Measurements from ENCODE around the gene GSTCD. TPM values are rescaled to one million over a fixed set of nuclear protein-coding genes. Genes with fewer than 3 reads are reported as not detected.

GSTCD gene
- total RNA-seq, 1 donor from 2014 or later, result 14.0 TPM

GRCh38 chr4:105895583-105896460 lies 187.2 kb downstream of the GSTCD start:
- Mint-ChIP-seq H3K27me3 (ENCODE audit: unreplicated experiment) (peaks cover 21% of the 10 kb centered on the region), H3K27ac (ENCODE audit: unreplicated experiment) (no peak overlapping the region), H3K36me3 (ENCODE audit: low read depth, unreplicated experiment) (no peaks in the 10 kb centered on the region), H3K4me3 (ENCODE audit: unreplicated experiment) (peak overlapping the region; percentile 47), H3K4me1 (ENCODE audit: unreplicated experiment) (peaks cover 4% of the 10 kb centered on the region), H3K9me3 (ENCODE audit: unreplicated experiment) (no peaks in the 10 kb centered on the region)
- DNase-seq (ENCODE audit: low spot score), result peak; percentile 33
- peak; percentile 14 for TF ChIP-seq CTCF (IDR thresholded peaks at IDR 0.05; ENCODE audit: unreplicated experiment)

- no peak for TF ChIP-seq CTCF (IDR thresholded peaks at IDR 0.05; ENCODE audit: unreplicated experiment)
- Mint-ChIP-seq H3K27me3 (ENCODE audit: unreplicated experiment) (peaks cover 21% of the 10 kb centered on the region), H3K36me3 (ENCODE audit: low read depth, unreplicated experiment) (no peaks in the 10 kb centered on the region), H3K4me3 (ENCODE audit: unreplicated experiment) (peak overlapping the region; percentile 45), H3K4me1 (ENCODE audit: unreplicated experiment) (peaks cover 4% of the 10 kb centered on the region), H3K9me3 (ENCODE audit: unreplicated experiment) (no peaks in the 10 kb centered on the region), H3K27ac (ENCODE audit: unreplicated experiment) (no peak overlapping the region)
- no peak for DNase-seq (ENCODE audit: low spot score)
Observed at GRCh38 chr4:105896461-105896942, 187.9 kb downstream of the GSTCD start.

Other genes starting within 250 kb of the GSTCD start
- gene PPA2, start 234.7 kb upstream of the GSTCD start, total RNA-seq (ENCODE audit: unreplicated experiment), result 45.5 TPM
- not detected for gene ARHGEF38, start 156.2 kb upstream of the GSTCD start, total RNA-seq (ENCODE audit: unreplicated experiment)
- 16.0 TPM for gene INTS12, start 95 bp upstream of the GSTCD start, total RNA-seq (ENCODE audit: unreplicated experiment)
- not detected for gene NPNT, start 186.7 kb downstream of the GSTCD start, total RNA-seq (ENCODE audit: unreplicated experiment)

All from endothelial cell (in vitro differentiated cells).